HG03097 (cell line): ENCODE data around the gene COL27A1.

Source experiments
- ATAC-seq: cut with Tn5 transposase; IDR thresholded peaks from one replicate; pipeline ENCODE4 v1.9.1; 2021; ENCODE audit not compliant: unreplicated experiment, low FRiP score

COL27A1 gene

DNA sequence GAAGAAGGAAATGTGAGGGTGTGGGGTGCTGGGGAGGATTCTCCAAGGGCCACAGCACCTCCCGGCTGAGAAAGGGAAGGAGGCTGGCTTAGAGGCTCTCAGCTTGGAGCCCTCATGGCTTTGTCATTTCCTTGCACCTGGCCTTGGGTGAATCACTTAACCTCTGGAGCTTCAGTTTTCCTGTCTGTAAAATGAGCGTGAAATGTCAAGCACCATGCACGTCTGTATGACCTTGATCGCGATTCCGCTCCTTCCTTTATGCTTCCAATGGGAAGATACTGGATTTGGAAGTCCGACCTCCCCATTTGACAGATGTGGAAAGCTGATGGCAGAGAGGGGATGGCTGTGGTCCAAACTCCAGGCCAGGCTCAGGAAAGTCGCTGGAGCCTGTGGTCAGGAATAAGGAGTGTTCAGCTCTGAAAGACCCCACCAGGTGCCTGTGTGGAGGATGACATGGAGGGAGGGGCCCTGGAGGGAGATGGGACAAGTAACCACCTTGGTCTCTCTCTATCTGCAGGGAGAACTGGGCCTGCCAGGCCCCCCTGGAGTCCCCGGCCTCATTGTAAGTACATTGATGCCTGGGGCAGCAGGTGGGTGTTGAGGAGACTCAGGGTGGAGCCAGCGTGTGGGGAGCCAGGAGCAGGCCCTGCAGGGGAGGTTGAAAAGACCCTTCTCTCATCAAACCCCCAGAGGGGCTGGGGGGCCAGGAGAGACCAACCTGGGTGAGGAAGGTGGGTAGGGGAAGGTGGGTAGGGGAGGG, 66.5 kb downstream of the COL27A1 start:
- ATAC-seq, result no peak

DNA sequence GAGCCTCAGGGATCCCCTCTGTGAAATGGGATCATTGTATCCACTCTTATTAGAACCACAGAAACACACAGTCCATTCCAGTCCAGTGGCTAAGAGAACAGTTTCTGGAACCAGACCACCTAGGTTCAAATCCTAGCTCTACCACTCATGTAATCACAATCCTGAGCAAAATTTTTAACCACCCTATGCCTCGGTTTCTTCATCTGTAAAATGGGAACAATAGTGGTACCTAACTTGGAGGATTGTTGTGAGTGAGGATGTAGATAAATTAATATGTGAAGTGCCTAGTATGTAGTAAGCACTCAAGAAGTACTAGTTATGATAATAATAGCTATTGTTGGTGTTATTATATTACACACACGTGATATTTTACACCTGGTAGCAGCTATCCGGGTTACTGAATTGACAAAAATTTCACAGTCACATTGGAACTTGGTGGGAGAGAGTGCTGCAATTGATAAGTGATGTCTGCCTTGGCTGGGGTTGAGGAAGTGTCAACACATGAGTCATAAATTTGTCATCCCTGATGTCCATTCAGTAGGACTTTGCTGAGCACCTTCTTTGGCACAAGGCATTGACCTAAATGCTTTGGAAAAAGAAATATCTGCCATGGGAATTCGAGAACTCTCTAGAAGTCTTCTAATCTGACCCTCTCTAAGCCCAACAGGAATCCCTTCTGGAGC, 68.4 kb downstream of the COL27A1 start:
- ATAC-seq, result no peak

DNA sequence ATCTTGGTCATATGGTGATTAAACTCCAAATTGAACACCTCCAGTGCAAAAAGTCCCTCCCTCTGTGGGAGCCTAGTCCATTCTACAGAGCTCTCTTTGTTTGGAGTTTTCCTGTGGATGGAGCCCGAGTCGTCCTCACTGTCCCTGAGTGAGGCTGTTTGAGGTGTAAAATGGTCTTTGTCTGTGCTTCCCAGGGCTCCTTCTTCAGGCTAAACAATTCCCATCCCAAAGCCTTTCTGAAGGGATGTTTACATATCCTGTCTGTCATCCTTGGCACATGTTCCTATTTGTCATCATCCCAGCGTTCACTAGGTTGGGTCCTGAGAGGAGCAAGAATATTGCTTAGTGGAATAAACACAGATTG, 68.9 kb downstream of the COL27A1 start:
- ATAC-seq, result no peak

DNA sequence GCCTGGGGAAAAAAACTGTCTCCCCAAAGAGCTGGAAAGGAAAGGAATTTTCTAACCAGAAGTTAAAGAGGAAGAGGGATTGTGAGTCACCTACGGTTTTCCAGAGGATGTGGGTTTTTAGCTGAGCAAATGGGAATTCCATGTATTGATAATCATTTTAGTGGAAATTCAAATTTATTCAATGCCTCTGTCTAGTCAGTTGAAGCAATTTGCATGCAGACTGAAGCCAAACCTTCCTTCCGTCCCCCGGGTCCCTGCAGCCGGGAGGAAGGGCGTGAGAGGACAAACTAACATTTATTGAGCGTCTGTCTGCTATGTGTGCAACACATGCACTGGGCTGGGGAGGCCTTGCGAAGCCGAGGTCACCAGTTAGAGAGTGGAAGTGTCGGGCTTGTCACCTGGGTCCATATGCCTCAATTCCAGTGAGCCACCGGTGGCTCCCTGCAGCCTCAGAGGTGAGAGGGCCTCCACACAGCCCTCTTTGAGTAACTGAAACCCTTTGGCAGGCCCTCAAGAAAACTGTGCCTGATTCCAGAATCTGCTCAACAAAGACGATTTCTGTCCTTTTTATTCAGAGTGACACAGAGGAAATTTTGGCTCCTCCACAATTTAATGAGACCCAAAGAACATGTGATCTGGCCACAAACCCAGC, 70.3 kb downstream of the COL27A1 start:
- no peak for ATAC-seq

GRCh38 chr9:114226246-114227055, 71.1 kb downstream of the COL27A1 start:
- no peak for ATAC-seq

GRCh38 chr9:114227288-114228015, 72.1 kb downstream of the COL27A1 start:
- ATAC-seq, result no peak

- no peak for ATAC-seq
Observed at GRCh38 chr9:114228016-114228808, 72.9 kb downstream of the COL27A1 start.

- no peak for ATAC-seq
Observed at GRCh38 chr9:114229295-114229694, 74.0 kb downstream of the COL27A1 start.

DNA sequence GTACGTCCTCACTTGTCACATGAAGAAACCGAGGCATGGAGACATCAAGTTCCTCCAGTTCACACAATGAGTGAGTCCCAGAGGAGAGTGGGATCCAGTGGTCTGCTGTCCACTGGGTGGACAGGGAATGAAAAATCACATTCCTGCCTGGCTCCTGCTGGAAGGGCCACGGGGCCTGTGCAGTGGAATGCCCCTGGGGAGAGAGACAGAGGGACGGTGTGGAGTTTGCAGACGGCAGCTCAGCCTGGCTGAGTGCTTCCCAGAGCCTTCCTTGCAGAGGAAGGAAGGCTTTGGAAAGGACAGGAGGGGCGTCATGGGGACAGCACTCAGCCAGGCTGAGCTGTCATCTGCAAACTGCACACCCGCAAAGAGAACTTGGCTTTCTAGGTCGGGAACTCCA, 74.7 kb downstream of the COL27A1 start:
- ATAC-seq, result no peak

- no peak for ATAC-seq
Observed at GRCh38 chr9:114231273-114231672, 75.9 kb downstream of the COL27A1 start.

- no peak for ATAC-seq
Observed at GRCh38 chr9:114231719-114232449, 76.5 kb downstream of the COL27A1 start.

DNA sequence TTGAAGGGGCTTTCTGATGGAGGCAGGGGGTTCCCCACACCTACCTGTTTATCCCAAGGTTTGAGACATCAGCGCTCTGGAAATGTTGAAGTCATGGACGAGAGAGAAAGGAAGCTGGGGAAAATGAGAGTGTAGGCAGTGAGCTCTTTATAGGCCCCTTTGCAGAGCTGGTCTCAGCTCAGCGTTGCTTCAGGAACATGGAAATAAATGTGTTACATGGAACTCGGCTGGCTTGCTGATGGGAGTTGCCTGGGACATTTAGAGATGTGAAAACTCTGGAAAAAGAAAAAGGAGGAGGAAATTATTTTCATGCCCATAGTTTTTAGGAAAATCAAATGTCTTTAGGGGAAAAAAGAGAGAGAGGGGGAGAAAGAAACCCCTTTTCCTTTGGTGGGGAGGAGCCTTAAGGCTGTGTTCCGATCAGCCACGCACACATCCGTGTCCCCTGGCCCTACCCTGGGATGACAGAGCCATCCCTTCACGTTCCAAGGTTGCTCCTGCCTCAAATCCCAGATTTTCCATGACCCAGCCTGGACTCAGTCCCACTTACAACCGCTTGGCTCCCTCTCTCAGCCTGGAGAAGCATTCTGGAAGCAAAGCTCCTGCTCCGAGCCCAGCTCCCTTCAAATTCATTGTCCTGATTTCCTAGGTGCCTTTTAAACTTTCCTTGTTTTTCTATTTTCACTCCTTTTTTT, 78.3 kb downstream of the COL27A1 start:
- no peak for ATAC-seq

DNA sequence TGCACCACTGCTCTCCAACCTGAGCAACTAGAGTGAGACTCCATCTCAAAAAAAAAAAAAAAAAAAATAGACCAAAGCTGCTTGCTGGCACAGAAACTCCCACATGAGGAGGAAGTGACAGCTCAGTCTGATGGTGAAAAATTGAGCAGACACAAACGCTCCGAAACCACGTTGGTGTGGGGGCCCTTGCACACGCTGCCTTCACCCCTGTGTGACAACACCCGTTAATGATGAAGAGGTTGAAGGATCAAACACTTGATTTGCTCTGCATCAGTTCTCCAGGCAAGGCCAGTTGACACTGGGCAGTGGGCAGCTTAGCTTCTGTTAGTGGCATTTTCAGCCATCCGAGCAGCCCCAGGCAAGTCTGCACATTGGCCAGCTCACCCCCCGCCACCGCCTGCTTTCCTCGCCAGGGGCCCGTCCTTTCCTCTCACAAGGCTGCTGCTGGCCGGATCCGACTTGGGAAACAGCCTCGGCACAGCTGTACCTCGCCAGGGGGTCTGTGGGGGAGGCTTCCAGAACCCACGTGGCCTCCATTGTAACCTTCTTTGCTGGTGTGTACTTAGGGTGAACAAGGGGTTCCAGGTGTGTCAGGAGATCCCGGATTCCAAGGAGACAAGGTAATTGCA, 79.8 kb downstream of the COL27A1 start:
- no peak for ATAC-seq

DNA sequence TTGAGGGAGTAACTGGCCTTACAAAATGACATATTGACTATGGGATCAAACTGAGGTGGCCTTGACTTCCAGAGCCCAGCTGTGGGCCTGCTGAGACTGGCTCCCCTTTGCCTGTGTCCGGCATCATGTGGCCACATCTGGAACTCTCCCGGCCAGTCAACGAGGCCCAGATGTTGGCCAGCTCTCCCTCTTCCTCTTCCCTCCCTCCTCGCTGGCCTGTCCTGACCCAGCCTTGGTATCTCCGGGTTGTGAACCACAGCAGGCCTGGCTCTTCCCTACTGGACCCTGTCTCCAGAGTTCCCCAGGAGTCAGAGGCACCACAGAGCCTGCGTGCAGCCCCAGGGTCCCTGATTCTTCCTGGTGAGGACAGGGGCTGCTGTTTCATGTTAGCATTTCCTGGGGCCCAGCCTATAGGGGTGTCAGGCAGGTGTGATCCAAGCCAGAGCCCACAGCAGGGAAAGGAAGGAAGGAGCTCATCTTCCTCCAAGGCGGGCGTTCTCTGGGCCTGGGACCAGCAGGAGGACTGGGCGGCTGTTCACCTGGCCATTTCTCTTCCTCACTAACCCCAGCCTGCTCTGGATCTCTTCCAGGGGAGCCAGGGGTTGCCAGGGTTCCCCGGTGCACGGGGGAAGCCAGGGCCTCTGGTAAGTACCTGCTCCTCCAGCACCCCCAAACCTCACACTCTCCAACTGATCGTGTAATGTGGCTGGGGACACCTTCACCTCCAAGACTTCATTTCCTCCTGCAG, 81.2 kb downstream of the COL27A1 start:
- ATAC-seq, result no peak

GRCh38 chr9:114237247-114237646, 81.9 kb downstream of the COL27A1 start:
- ATAC-seq, result no peak

- no peak for ATAC-seq
Observed at GRCh38 chr9:114237781-114238180, 82.4 kb downstream of the COL27A1 start.

- ATAC-seq, result no peak
Observed at GRCh38 chr9:114238472-114238871, 83.1 kb downstream of the COL27A1 start.
